NCI-H1417 (cell line): ENCODE results near the gene ZBTB39.
"Not testable (repeated sequence)": the region's sequence is repeated elsewhere in the genome, so short reads cannot be mapped to it uniquely, and the experiment has no call there.

Experiments
- DNase-seq, 3 experiments: peaks; one replicate each; lab custom pipeline; 2025; lab: John Stamatoyannopoulos, UW

The ZBTB39 gene

DNA sequence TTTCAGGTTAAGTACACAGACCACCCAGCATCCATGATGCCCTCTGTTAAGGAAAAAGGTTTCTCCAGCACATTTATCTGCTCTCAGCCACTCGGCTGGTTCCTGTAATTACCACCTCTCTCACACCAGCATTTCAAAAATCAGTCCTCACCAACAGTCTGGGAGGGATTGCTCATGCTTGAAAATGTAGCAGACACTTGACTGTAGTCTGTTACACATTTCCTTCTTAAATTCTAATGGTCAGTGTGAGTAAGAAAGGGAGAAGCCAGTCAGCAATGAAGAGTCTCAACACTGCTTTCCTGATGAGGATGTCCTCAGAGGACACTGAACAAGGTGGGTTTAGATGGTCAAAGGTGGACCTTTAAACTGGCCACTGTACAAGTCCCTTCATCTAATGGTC, 6.0 kb downstream of the ZBTB39 start:
- no peak for DNase-seq

DNA sequence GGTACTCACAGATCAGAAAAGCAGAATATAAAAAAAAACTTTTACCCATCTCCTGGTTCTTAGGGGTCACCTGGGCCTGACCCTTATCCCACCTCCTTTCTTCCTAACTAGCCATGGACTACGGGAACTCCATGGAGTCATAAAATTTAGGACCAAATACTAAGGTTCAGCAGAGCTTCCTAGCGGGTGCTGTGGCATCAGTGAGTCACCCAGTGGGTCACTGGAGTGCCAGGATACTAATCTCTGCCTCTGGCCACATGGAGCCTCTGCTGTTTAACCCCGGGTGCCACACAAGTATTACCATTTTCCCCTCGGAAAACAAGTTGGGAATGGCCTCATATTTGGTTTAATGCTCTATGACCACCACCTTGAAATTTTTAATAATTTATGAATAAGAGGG, 6.9 kb downstream of the ZBTB39 start:
- no peak for DNase-seq

DNA sequence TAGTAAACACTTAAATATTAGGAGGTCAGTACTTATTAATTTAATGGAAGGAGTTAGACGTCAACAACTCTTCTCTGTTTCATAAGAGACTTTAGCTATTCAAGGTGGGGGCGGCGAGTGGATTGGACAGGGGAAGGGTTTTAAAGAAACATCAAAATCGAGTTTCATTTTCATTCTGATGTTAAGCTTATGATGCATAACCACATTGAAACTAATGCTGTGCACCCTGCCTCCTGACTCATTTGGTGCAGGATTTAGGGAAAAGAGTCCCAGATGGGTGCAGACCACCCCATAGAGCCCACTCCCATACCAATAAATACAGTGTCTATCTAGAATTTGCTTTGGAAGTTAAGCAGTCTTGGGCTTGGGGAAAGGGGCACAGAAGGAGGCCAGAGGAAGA, 7.4 kb downstream of the ZBTB39 start:
- DNase-seq = no peak

DNA sequence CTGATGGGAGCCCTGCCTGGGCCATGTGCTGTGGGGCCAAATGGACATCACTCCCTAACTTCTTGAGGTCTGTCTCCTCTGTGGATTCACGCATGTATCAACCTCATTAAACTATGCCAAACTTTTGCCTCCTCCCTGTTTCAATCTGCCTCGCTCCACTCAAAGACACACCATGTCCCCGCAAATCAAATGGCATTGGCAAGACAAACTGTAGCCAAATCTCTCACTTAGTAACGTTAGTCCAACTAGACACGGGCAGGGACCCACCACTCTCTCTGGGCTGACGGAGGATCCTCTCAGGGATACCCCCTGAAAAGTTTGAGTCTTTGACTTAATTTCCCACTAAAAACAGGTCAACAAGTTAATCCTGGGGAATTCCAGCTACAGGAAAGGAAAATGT, 8.0 kb downstream of the ZBTB39 start:
- DNase-seq = no peak

DNA sequence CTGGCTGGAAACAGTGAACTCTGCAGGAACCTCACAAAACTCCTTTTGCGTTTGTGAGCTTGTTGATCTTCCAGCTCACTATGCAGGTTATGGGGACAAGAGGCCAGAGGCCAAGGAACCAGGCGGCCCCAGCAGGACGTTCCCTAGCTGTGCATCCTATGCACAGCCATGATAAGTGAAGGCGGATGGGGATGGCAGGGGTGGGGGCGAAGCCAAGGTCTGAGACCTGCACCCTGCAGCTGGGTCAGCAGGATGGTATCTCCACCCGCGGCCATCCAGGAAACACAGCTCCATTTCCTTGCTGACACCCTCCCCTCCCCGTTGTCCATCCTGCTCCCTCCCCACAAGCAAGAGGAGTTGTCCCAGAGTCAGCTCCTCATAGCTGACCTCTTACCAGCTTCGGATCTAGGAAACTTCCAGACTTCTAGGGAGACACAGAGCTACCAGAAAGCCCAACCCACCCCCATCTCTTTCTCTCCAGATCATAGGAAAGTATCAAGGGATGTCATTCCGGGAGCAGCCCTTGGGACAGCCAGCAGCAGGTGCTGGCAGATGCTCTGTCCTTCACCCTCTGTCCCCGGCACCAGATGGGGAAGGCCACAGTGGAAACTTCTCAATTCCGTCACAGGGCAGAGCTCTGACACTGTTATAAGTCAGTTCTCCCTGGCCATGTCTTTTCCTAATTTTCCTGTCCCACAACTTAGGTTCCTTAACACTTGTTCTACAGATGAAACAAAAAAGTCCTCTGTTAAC, 9.4 kb downstream of the ZBTB39 start:
- no peak for DNase-seq

DNA sequence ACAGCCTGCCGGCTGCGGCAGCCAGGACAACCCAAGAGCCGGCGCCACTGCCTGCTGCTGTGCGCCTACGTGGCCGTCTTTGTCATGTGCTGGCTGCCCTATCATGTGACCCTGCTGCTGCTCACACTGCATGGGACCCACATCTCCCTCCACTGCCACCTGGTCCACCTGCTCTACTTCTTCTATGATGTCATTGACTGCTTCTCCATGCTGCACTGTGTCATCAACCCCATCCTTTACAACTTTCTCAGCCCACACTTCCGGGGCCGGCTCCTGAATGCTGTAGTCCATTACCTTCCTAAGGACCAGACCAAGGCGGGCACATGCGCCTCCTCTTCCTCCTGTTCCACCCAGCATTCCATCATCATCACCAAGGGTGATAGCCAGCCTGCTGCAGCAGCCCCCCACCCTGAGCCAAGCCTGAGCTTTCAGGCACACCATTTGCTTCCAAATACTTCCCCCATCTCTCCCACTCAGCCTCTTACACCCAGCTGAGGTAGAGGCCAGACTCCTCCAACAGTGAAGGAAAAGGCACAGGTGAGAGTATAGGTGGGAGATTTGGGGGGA, 10.3 kb downstream of the ZBTB39 start:
- no peak for DNase-seq

DNA sequence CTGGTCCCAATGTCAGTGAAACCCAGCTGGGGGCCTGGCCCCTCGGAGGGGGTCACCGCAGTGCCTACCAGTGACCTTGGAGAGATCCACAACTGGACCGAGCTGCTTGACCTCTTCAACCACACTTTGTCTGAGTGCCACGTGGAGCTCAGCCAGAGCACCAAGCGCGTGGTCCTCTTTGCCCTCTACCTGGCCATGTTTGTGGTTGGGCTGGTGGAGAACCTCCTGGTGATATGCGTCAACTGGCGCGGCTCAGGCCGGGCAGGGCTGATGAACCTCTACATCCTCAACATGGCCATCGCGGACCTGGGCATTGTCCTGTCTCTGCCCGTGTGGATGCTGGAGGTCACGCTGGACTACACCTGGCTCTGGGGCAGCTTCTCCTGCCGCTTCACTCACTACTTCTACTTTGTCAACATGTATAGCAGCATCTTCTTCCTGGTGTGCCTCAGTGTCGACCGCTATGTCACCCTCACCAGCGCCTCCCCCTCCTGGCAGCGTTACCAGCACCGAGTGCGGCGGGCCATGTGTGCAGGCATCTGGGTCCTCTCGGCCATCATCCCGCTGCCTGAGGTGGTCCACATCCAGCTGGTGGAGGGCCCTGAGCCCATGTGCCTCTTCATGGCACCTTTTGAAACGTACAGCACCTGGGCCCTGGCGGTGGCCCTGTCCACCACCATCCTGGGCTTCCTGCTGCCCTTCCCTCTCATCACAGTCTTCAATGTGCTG, 11.0 kb downstream of the ZBTB39 start:
- DNase-seq = no peak

DNA sequence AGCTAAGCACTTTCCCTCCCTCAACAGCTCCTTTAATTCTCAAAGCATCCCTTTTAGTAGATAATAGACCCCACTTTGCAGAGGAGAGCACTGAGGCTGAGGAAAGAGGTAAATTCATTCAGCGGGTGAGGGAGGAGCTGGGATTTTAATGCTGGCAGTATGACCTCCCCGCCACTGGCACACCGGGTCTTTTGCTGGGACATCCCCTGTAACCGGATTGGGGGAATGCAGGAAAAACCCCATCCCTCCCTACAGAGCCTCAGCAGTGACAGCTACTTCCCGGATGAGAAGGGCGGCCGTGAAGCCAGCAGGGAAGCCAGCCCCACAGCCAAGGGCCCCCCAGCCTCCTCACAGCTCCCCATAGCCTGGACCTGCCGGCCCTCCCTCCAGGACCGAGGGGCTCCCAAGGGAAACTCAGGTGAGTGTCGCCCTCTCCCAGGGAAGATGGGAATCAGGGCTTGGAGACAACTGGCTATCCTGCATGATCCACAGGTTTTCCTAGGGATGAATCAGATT, 12.1 kb downstream of the ZBTB39 start:
- no peak for DNase-seq

DNA sequence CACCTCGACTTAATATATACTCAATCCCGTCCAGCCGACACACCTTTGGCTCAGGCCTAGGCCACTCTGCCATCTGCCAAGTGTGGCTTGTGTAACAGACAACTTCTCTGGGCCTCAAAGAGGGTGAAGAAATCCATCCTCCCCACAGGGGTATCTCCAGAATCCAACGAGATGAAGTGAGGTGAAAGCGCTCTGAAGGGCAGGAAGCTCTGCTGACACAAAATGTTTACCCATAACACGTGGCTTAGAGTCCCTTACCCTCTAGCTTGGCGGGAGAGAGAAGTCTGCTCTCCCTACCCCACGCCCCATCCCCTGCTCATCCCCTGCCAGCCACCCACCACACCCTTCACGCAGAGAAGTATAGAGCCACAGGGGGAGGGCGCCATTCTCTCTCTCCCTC, 13.0 kb downstream of the ZBTB39 start:
- DNase-seq = no peak

DNA sequence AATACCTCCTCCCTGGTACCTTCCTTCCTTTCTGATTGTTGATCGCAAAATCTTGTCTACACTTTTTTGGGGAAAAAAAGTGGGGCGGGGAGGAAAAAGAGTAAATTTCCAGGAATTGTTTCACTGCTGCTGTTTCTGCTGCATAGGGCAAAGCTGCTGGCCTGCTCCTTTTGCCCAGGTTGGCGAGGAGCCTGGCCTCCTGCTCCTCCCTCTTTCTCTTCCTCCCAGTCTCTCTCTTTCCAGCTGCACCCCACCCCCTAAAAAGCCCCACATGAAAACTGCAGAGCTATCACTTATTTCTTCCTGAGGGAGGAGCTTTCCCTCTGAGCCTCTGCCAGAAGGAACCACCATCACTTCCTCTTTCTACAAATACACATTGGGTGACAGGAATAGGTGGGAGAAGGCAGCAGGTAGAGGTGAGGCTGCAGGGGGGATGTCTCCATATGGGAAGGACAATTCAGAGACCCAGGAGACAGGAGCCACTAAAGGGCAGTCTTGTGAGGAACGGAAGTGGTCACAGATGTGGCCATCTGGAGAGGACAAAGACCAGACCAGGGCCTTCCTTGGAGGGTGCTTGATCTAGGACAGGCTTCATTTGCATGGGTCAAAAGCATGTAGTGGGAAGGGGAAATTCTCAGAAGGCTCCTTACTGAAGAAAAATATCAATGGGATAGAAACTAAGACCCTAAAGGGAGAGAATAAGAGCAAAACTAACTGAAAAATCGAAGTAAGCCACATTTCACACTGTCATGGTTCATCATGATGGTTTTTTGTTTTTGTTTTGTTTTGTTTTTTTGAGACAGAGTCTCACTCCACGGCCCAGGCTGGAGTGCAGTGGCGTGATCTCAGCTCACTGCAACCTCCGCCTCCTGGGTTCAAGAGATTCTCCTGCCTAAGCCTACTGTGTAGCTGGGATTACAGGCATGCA, 14.8 kb downstream of the ZBTB39 start:
- DNase-seq = no peak

DNA sequence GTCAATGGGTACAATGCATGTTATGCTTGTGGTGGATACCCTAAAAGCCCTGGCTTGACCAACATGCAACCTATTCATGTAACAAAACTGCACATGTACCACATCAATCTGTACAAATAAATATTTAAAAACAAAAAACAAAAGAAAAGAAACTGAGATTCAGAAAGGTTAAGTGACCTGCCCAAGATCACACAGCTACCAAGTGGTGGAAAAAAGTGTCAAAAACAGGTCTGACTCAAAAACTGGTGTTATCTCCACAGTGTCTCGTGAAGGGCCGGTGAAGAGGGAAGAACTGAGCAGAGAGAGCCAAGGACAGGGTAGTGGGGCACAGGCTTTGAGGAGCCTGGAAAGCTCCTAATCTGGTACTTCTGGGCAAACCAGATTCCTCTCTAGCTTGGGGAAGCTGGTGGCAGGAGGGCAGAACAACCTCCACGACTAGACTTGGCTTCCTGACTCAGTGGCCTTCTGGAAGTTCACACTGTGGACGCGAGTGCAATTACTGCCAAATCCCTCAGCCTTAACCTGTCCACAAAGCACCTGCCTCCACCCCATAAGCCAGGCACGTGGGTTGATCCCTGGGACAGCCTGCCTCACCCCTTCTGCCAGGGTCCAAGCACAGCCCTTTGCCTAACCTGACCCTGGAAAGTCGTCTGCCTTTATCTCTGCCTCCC, 15.6 kb downstream of the ZBTB39 start:
- no peak for DNase-seq

DNA sequence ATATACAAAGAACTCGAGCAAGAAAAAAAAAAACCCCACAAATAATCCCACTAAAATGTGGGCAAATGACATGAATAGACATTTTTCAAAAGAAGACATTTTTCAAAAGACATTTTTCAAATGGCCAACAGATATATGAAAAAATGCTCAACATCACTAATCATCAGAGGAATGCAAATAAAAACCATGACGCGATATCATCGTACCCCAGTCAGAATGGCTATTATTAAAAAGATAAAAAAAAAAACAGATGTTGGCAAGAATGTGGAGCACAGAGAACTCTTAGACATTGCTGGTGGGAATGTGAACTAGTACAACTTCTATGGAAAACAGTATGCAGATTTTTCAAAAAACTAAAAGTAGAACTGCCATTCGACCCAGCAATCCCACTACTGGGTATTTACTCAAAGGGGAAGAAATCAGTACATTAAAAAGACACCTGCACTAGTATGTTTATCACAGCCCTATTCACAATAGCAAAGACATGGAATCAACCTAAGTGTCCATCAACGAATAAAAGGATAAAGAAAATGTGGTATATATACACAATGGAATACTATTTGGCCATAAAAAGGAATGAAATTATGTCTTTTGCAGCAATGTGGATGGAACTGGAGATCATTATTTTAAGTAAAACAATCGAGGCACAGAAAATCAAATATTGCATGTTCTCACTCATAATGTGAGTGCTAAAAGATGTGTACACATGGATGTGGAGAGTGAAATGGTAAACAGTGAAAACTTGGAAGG, 16.3 kb downstream of the ZBTB39 start:
- DNase-seq = no peak

DNA sequence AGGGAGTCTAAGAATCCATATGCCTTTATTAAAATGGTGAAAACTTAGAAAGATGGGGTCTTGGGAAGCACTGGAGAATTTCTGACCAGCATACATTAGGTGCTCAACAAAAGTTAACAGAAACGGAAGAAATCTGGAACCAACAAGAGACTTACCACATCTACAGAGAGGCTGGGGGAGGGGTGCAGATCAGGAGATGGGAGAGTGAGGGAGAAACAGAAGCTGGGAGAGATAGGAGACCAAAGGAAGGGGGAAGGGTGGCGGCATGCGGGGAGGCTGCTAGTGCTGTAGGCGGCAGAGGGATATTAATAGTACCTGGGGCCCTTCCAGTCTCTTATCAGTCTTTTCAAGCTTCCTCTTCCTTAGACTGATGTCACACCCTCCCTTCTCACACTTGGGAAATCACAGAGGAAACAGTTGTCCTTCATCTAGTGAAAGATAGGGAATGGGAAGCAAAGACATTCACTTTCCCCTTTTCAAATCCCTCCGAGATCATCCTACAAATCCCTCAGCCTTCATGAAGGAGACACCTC, 18.1 kb downstream of the ZBTB39 start:
- no peak for DNase-seq

DNA sequence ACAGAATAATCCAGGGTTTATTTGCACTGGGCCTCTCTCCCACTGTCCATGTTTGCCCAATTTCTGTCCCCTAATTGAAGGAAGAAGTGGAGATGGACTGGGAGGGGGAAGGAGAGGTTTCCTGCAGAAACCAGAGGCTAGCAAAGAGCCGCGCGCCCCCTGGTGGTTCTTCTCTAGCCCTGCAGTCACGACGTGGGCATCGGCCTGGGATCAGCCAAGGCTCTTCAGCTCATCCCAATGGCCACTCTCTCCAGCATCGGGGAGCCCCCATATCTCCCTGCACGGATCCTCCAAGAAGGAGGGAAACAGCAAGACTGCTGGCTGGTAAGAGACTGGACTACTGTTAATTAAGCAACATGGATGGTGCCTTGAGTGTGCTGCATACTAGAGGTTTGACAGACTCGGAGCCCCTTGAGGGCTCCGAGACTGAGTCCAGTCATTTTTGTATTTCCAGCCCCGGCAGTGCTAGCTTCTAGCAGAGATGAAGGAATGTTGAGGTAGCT, 18.7 kb downstream of the ZBTB39 start:
- DNase-seq = peak; percentile 74 to 88 (median 87)

DNA sequence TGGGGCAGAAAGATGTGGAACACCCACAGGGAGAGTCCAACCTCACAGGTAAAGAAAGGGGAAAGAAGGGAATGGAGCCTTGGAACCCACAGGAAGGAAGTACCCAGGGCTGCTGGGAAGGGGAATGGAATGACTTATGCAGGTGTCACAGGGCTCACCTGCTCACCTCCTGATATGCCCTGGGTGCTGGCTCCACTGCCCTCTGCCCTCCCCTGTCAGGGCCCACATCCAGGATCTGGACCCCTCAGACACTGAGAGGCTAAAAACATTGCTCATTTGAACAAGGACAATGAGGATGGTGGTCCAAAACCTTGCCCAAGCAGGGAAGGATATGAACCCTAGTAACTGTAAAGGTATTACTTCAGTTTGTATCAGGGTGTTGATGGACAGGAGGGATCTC, 19.3 kb downstream of the ZBTB39 start:
- DNase-seq = no peak

DNA sequence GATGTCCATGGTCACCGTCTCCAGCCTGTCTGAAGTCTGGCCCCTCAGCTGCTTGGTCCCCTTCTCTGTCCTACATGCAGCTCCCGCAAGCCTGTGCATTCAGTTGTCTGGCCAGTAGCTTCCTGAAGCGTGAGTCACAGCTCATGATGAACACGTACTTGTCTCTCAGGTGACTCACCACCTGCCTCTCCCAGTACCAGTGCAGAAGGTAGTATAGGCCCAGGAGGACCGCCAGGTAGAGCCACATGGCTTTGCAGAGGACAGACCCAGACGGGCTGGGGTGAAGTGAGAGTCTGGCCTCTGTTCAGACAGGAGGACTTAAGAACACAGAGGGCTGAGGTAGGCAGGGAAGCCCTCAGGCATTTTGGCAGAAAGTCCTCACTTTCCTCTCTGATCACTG, 20.6 kb downstream of the ZBTB39 start:
- not testable (repeated sequence) for DNase-seq

DNA sequence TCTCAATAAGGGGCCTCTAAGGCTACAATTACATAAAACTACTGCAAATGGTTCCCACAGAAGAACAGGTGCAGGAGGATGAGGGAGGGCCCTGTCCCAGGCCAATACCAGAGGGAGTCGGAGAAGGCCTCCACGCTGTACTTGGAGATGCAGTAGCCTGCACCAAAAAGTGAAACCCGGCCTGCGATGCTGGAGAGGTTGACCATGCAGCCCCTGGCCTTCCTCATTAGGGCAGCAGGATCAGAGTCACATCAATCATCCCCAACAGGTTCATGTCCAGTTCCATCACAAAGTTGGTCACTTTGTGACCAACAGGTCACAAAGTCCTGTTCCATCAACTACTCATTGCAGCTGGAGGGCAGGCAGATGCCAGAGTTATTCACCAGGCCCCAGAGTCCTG, 23.0 kb downstream of the ZBTB39 start:
- DNase-seq = no peak

DNA sequence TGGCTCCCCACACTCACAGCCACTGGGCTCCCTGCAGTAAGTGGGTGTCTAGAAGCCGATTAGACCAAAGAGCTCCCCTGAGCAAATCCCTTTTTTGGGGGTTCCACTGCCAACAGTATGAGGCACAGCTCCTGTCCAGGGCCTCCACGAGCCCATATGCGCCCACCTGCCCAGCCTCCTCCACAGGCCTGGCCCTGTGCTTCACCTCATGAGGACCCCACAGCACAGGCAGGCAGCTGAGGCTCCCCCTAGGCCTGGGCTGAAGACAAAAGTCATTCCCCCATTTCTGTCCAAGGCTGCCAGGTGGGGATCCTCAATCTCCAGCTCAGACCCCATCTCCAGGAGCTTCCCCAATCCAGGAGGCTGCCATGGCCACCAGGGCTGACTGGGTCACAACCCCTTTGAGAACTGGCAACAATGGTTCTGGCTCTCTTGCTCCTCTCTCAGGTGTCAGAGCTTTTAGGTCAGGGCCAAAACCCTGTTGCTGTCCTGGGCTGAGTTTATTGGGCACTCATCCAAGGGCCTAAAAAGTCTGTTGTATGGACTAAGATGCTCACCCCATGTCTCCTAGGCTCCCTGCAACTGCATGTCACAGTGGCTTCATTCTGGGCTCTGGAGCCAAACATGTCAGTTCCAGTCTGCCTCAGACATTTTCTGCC, 23.6 kb downstream of the ZBTB39 start:
- DNase-seq = not testable (repeated sequence)

DNA sequence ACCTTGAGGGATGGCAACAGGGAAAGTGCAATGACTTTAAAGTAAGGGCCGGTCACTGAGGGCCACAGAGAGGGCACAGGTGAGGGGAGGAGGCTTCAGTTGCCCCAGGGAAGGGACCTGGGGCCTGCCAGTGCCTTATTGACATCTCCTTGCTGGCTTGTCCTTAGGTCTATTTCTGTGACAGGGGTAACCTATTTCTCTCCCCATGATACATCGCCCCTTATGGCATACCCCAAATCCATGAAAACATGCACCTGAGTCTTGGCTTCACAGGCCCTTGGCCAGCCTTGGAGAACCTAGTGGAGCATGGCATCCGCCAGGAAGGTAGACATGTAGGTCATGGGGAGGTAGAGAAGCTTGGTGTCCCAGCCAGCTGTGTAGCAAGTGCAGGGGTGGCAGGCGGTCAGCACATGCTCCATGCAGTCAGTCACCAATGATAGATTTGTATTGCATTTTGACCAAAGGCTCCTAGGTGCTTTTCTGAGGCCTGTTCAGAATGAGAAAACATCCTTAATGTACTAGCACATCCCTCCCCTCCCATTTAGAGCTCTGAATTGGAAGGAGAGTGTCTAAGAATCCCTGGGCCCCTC, 25.3 kb downstream of the ZBTB39 start:
- no peak for DNase-seq
